Erythroblast (primary cell): Measurements from ENCODE around the gene LILRA2.

Experiments used
- GATA1 ChIP-seq: IDR thresholded peaks from 2 replicates; pipeline ENCODE4 v1.6.1; 2011; ENCODE audit warnings: low read depth, mild to moderate bottlenecking, control low read depth, low read length, moderate library complexity
- POLR2A ChIP-seq: IDR thresholded peaks from 2 replicates; pipeline ENCODE4 v1.6.1; 2011; ENCODE audit warnings: mild to moderate bottlenecking, low read length

DNA sequence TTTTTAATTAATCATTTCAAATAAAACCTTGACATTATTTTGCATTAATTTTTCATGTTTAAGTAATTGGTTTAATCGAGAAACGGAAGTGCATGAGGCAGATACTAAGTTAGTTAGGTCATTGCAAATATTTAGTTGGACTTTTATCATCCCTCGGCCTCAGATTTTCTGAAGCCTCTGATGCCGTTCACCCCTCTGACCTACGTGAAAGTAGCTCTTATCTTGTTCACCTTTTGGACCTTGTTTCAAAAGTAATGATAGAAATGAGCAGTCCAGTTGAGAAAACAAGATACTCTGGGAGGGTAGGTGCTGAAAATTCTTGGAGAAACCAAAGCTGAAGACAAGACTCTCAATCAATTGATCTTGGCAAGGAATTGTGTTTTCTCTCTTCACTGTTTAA, 48.0 kb upstream of the LILRA2 start:
- TF ChIP-seq POLR2A (no peak), GATA1 (no peak)
